ENCODE data around the gene CST3.
"Not testable (repeated sequence)": the region's sequence is repeated elsewhere in the genome, so short reads cannot be mapped to it uniquely, and the experiment has no call there.

Gene CST3

DNA sequence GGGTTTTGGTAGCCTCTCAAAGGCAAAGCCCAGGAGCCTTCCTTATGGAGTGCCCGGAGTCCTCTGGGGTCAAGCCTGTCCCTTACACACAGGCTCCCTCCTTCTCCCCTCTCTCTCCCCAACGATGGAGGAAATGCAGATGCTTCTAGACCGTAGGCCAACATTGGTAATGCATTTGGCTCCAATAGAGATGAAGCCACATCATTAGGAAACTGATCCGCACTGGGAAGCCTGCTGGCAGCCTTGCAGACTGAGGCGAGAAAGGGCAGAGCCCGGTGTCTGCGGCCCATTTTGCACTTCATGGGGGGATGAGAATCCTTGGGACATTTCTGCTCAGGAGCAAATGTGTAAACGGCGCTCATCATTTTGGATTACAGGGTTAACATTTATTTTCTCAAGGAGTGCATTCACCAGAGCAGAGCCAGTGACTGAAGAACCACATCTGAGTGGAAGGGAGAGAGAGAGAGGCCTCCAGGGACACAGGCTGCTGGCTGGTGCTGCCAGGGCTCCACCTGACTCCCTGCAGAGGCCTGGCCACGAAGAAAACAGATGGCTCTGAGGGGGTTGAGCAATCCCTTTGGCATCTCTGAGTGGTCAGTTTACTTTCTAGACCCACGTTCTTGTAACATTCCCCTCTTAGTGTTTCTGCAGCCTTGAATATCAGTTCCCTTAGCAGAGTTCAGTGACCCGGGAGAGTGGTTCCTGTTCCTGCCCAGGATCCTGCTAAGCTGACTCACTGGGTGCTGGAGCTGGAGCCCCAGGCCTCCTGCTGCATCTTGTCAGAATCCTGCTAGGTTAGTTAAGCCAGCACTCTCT is 4.4 kb upstream of the CST3 start:
- no peak for ATAC-seq

DNA sequence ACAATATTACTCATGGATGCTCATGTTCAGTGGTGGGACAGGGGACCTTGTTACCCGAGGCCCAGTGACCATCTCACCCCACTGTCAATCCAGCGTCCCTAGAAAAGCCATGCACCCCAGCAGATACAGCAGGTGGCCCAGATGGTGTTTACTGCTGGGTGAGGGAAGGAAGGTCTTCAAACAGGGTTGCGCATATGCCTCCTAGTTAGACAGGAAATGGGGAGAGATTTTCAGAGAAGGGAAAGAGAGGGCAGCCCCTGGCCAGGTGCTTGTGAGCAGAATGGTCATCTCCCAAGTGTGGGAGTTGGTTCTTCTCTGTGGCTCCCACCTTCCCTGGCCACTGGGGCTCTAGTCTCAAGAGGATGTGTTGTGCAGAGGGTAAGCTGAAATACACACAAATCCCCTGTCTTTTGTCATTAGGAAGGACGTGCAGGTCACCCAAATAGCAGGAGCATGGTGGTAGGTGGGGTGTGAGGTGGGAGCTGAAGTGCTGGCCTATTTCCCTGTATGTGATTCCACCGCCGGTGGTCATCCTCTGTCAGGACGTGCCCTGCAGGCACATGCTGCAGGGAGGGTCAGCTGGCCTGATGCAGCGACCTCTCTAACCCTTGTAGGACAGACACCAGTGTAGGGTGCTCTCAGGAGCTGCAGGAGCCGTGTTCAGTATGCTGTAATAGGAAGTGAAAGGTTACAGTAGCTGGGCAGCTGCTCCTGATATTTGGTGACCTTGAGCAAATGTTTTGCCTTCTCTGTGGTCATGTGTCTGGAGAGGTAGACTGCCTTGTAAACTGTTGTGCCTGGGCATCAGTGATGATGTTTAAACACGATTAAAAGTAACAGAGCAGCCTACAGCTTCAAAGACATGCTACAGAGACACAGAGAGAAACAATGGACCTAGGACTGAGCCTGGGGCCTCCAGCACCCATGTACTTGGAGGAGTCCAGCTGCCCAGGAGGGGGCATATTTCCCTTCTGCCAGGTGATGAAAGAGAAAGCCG is 3.2 kb upstream of the CST3 start:
- ATAC-seq: no peak

DNA sequence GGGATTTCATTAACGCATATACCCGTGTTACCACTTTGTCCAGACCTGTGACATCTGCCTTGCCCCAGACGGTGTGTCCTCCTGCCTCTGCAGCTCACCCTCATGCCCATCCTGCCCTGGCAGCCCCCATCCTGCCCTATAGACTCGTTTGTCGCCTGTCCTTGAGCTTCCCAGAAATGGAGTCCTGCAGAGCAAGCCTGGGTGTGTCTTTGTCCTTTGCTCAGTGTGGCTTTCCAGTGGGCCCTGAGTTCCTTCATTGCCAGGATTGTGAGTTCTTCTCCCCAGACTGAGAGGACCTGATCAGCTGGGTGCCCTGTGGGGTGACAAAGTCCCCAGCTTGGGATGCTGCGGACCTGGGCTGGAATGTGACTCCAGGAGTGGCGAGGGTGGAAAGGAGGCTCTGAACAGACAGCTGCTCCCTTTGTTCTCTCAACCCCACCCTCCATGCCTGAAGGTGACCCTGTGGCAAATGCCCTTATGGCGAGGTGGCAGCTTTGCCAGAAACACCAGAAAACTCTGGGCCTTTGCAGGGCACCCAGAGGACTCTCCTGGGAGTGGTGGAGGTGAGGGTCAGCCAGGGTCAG is 2.4 kb upstream of the CST3 start:
- ATAC-seq: no peak

DNA sequence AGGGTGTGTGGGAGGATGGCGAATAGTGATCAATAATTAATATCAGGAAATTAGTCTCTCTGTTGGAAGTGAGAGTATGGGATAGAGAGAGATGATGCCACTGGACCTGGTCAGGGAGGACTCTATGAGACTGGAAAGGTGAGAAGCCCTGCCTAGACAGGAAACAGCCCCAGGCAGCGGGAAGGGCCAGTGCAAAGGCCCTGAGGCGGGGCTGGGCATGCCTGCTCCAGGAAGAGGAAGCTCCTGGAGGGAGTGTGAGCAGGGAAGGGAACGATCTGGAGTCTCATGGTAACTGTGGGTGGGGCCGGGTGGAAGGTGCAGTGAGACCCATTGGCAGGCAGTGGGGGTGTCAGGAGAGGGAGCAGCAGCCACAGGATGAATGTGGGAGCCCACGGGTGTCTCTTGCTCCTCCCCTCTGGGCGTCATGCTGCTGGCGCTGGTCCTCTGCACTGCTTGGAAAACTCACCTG is 1.8 kb upstream of the CST3 start:
- no peak for ATAC-seq

DNA sequence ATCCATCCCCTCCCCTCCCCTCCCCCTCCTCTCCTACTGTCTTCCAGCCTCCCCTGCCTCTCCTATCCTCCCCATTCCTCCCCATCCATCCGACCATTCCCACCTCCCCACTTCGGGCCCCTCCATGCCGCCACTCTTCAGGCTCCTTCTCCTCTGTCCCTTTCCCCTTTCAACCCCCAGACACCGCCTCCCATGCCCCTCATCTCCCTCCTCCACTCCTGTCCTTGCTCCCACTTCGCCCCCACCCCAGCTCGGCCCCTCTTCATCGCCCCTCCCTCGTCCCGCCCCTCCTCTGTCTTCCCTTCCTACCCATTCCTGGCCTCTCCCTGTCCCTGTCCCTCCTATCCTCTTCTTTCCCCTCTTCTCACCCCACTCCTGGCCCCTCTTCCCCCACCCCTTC is 554 bp upstream of the CST3 start:
- ATAC-seq: no peak

DNA sequence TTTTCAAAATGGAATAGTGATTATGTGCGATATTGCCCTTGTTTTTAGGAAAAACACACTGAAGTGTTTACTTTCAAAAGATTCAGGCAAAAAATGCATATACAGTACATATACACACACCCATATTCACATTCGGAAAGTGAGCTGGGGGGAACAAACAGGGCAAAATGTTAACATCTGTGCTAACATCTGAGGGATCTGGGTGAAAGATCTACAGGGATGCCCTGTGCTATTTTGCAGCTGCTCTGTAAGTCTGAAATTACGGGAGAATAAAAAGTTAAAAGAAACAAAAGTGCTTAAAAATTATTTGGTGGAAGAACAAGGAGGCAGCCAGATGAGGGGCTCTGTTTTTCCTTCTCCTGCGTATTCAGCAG is 860 bp downstream of the CST3 start:
- ATAC-seq: no peak

DNA sequence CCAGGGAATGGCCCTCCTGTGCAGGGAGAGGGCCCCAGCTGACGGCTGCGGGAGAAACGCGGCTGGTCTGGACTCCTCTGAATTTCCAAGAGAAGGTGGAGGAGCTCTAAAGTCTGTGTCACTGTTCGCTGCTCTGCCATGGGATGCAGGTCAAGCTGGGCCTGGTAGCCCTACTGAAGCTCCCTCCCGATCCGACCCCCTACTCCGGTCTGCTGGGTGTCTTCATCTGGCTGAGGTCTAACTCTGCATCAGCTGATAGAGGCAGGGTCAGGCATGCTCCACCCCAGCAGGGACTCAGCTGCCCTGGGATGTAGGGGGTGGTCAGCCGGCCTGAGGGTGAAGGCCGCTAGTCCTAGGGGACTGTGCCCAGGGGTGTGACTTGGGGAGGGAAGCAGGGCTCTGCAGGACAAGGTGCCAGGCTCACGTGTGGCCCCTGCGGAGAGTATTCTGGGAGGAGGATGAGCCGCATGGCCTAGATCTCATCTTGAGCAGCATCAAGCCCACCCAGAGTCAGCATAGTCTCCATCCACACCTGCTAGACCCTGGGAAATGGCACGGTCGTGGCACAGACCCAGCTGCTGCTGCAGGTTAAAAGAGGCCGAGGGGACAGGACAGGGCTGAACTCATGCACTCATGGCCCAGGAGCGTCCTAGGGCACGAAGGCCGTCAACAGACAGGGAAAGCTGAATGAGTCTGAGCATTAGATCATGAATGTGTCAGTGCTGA is 1.4 kb downstream of the CST3 start:
- ATAC-seq: no peak

DNA sequence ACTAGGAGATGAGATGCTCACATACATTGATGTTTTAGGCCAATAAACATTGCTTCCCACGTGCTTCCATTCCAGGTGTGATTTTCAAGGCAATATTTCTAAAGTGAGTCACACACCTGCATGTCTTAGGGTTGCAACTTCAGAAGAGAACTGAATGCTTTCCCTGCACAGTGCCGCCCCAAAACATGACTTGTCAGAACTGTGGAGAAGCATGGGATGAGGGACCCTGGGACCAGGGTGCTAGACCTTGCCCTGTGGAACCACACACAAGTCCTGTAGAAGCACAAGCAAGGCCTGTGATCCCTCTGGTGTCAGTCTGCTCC is 2.0 kb downstream of the CST3 start:
- ATAC-seq: not testable (repeated sequence)

DNA sequence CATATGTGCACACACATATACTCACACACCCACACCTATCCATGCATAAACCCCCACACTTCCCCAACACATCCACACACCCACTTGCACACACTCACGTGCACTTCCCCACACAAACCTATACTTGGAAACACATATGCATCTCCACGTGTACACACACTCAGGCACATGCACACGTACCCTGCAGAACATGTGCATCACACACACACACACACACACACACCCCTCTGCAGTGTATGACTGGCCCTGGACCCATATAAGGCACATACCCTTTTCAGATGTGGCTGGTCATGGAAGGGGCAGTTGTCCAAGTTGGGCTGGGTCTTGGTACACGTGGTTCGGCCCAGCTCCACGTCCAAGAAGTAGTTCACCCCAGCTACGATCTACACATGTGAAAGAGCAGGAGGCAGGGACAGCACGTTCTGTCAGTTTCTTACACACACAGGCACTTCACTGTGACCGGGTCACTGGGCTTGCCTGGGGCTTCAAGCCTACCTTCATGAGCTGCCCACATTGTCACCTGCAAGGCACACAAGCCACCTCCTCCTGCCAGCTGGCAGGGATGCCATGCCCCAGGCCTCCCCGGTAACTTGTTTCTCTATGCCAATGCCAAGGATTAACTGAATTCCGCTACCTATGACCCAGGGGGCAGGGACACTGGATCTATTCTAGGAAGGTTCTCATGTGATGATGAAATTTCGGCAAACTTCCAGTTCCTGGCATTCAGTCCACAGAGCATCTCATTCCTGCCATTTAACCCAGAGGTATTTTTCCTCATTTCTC is 2.6 kb downstream of the CST3 start:
- no peak for ATAC-seq

DNA sequence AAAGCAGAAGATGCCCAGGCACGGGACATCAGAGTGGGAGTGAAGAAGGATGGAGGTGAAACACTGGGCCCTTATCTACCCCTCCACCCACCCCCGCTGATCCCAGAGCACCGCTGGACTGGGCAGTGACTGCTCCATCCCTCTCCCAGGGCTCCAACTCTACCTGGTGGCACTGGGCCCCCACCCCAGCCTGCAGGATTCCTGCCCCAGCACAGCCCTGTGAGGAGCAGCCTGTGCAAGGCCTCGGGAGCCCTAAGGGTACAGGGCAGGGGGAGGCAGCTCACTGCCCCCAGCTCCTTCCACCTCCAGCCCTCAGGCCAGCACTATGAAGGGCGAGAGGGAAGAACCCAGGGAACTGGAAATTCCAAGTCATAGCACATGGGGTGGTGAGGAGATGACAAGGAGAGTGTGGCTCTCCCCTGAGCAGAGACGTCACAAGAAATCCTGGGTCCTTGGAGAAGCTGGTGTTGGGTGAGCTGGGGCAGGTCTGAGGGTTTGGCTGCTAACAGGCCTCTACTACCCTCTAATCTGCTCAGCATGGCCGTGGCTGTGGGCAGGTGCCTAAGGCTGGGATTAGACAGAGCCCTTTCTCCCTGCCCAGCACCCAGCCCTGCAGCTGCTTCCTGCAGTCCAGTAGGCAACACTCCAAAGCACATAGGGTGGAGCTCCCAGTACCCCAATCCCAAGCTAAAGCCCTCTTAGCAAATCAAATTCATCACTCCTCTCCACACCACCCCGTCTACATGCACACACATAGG is 3.5 kb downstream of the CST3 start:
- ATAC-seq: no peak

DNA sequence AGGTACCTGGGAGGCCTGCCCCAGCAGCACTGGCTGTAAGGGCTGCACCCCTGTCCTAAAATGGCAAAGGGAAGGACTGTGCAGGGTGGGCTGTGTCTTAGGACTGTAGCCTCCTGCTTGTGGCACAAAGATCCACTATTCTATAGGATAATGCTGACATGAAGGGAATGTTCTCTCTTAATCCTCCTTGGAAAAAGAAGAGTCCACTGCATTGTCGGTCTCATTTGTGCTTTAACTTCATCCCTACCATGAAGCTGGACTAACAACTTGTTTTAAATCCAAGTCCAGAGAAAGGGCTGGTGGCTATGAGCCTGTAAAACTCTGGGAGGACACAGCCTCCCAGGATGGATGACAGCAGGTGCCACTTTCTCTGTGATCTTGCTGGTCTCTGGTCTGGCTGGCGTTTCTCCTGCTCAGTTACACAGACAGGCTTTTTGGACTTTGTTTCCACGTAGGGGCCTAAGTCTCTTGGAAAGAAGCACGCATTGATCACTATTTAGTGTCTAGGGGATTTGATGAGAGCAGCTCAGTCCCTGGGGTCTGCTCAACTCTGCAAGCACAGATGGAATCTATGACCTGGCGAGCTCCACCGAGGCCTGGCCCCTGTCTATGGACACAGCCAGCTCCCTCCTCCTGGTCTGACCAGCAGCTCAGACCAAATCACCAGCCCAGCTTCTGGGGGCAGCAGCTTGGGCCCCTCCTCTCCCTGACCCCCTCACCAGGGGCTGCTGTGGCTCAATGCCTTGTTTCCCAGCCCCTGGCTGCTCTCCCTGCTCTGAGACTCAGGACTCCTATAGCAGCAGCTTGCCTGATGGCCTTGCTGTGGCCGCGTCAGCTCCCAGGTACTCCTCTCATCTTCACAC is 4.8 kb downstream of the CST3 start:
- ATAC-seq: no peak

DNA sequence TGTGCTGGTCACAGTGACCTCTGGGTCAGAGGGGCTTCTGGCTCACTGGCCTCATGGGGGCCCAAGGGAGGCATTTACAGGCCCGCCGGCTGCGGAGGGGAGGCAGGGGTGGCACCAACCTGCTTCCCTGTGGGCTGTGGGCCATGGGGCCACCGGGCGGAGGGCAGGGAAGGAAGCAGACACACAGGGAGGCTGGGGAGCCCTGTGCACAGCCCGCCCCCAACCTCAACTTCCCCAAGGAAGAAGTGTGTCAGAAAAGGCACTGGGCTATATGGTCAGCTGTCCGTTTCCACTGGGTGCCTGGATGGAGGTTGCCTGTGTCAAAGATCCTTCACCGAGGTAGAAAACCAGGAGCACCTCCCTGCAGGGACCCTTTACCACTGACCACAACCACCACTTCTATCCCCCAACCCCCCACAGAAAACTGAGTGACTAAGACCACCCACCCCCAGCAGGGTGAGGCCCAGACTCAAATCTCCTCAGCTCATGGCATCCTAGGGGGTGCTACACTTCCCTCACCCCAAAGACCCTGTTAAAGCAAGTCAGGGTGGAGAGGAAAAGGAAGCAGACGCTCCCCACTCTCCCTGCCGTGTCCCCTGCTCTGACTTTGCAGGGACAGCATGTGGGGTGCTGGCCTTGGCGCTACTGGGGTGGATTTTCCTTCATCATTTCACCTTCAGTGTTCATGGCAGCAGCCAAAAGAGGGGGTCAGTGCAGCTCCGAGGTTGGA is 5.6 kb downstream of the CST3 start:
- ATAC-seq: no peak

DNA sequence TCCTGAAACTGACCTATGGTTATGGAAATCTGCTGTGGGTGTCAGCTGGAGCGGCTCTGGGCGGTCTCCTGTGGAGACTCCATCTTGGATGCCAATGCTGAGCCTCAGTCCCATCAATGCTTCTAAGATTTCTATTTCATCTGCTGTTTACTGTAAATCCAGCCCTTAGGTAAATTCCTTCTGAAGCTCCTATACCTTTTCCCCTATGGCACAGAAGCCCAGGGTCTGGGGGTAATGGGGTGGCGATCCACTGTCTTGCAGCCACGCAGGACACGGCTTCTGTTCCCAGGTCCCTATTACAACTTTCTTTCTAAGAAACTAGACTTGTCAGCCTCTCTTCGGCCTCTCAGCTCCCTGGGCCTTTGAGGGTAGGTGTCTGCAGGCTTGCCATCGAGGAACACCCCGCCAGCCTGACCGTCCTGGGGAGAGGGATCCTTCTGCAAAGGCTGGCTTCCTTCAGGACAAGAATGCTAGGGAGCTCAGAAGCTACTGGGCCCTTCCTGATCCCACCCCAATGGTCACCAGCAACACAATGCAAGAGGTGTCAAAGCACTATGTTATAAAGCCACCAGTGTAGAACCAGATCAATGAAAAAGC is 6.4 kb downstream of the CST3 start:
- no peak for ATAC-seq

DNA sequence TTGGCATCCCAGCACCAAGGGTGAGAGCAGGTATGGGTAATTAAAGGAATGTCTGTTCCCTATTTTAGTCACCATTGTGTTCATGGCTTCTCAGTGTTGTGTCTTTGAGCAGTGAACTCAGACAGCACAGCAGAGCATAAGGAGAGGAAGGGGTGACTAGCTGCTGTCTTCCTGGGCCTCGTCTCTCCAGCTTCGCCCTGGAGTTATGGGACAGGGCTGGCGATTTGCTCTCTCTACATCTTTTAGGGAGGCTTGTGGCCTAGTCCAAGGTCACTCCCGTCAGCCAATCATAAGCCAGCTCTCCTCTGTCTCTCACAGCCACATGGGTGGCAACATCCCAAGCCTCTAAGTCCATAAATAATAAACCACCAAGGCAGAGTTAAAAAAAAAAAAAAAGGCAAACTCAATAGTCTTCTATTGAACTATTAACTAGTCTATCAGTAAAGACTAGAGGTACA is 7.3 kb downstream of the CST3 start:
- no peak for ATAC-seq

DNA sequence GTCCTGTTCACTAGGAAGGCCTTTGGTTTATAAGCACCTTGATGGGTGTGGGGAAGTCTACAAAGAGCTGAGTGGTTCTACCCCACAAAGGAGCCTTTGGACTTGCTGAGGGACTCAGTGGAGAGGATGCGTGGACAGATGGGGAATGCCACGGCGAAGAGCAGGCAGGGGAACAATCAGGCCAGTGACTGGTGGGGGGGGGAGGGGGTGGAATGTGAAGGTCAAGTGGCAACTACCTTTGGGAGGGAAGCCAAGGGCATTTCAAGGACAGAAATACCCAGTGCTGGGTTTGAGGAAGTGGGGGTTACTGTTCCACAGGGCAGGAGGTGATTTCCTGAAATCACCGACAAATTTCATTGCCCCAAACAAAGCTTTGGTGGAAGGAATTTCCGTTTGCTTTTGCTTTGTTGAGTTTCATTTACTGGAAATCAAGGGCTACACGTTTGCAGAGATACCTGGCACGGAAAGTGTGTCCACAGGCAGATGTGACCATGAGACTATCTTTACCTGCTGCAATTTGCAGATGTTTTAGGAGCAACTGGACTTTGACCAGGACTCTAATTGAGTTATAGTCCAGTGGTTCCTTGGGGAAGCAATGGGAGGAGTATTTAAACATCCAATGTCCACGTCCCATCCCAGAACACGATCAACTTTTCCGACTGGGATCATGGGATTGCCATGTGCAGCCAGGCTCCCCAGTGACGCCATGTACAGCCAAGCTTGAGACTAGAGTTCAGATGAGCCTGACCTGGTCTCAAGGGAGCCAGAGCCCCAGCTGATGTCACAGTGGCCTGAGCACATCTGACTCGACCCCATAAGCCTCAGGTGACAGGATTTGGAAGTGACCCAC is 8.0 kb downstream of the CST3 start:
- ATAC-seq: no peak

DNA sequence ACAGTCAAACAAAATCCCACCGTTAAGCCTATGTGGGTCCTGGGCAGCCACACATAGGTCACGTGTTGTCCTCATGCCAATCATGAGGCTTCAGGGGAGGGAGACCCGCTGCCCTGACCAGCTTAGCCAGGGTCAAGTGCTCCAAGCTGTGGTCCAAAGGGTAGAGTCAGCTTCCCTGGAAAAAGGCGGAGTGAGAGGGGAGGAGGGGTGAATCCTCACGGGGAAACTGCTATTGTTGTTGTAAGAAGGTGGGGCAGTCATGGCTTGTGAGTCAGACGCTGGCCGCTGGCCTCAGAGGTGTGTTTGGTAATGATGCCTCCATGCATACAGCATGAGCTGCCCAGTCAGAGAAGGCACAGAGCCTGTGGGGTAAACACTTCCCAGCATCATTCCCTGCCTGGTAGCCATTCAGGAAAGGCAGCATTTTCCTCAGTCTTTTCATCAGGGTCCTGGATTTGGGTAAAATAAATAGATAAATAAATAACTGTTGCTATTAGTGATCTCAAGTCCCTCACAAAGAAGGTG is 8.7 kb downstream of the CST3 start:
- ATAC-seq: no peak

DNA sequence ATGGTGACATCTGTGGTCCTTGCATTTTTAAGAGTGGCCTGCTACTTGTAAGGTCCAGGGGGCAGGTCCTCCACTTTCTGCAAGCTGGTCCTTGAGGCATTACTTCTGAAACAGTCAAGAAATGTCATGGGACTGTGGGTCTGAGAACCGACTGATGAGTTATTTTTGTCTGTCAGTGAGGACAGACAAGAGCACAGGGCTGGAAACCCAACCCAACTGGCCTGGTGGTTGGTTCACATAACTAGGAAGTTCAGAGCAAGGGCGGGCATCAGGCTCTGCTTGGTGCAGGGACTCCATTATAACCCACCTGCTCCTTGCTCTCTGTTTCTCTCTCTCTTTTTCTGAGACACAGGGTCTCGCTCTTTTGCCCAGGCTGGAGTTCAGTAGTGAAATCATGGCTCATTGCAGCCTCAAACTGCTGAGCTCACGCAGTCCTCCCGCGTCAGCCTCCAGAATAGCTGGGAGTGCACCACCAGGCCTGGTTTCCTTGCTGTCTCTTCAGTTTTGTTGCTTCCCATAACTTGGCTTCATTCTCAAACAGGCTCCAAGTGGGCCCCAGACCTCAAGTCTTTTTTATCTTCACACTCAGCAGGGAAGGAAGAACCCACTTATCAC is 9.2 kb downstream of the CST3 start:
- ATAC-seq: no peak

Data from activated CD4-positive, CD25-positive, alpha-beta regulatory T cell treated with anti-CD3 and anti-CD28 coated beads, Interleukin-2, amount 50 U/mL, for 24 hours (primary cell).